Measurements from ENCODE around the gene MICU1.

The MICU1 gene

DNA sequence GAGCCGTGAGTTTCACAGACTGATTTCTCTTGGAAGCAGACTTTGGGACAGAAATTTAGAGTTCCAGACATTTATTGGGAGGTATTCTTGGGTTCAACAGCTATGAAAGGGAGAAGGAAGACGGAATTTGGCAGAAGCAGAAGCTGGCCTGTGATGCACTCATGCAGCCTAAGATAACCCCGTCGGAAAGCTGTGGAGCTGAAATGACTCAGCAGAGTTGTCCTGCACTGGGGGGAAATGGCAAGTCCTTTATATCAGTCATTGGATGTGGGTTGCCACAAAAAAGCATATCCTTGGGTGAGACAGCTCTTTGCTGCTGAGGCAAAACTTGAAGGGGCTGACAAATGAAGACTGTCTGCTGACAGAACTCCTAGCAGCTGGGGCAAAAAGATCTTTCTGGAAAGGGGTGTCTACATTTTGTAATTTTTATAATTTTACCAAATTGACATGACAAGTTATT lies 11.5 kb upstream of the MICU1 start:
- in situ Hi-C loops (cut with HindIII; ENCODE audit: low sequenced_read_pairs), result no loop called here

DNA sequence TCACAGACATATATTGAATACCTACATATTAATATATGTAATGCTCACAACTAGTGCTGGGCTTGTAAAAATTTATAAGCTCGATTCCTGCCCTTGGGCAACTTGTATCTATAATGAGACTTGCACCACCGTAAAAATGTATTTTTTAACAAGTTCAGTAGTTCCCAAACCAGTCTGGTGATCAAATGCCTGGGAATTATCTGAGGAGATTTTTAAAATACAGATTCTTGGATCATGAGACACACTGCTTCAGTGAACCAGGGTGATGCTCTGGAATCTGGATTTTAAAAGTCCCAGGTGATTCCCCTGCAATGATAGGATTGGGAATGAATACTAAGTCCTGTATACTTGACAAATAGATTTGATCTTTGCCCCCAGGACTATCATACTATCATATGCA lies 4.3 kb upstream of the MICU1 start:
- in situ Hi-C loops (cut with HindIII; ENCODE audit: low sequenced_read_pairs), result loop anchor here (5.0 kb wide), 1 partner anchor 92 kb away; no protein-coding TSS in a partner anchor

DNA sequence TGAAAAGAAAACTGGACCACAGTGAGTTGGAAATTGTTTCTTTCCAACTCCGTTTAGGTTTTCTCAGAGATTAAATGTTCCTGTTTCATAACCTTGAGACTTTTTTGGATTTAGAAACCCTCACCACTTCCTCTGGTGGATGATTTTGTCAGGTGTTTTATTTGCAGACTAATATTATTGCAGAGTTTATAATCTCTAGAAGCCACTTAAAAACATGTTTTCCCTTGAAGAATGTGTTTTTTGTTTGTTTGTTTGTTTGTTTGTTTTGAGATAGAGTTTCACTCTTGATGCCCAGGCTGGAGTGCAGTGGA lies 520 bp upstream of the MICU1 start:
- in situ Hi-C loops (cut with HindIII; ENCODE audit: low sequenced_read_pairs), result no loop called here

DNA sequence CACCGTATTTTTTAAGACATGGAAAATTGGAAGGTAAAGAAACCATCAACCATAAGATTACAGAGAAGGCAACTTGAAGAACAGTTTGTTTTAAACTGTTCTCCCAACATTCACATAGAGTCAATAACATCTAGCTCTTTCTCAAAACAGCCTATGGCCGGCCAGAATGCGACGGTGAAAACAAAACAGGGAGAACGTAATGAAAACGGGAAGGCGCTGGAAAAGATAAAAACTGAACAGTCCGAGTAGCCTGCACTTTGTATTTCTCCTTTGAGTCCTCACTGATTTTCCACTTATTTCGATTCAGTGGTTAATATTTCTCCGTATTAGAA lies 637 bp downstream of the MICU1 start:
- in situ Hi-C loops (cut with HindIII; ENCODE audit: low sequenced_read_pairs), result no loop called here

DNA sequence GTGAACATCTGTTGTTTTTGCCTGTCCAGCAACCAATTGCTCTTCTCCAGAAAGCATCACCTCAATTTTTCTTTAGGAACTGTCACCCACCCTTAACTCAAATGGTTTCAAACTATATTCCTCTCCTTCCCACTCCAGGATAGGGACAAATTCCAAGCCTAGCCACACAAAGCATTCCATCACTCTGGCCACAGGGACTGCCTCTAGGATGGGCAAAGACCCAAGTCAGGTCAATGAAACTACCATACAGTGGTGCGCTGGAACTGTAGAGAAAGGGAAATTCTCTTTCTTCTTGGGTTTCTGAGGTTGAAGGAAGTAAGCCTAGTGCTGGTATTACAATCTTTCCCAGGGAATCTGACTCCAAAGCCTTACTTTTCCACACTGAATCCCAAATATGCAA lies 3.6 kb downstream of the MICU1 start:
- in situ Hi-C loops (cut with HindIII; ENCODE audit: low sequenced_read_pairs), result no loop called here

DNA sequence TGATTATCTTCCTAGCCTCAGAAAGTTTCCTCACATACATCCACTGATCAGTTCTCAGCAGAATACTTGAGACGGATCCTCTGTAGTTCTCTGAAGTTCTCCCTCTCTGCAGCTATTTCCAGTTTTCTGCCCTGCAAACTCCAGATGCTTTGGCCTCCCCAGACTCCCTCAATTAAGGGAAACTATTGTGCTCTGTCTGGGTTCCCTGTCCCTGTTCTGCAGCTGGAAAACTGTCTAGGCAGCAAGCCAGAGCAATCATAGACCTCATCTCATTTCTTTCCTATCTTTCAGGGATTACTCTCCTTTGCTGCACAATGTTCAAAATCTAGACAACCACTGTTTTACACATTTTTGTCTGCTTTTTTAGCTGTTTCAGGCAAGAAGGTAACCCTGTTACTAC lies 9.2 kb downstream of the MICU1 start:
- in situ Hi-C loops (cut with HindIII; ENCODE audit: low sequenced_read_pairs), result no loop called here

DNA sequence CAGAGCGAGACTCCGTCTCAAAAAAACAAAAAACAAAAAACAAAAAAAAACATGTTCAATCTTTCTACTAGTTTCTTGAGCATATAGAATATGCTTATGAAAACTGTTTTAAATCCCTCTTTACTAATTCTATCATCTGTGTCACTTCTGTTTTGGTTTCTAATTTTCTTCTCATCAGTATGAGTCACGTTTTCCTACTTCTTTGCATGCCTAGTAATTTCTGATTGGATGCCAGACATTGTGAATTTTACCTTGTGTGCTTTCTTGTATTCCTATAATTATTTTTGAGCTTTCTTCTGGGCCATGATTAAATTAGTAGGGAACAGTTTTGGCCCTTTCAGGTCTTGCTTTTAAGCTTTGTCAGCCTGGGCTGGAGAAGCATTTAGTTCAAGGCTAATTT lies 9.9 kb downstream of the MICU1 start:
- in situ Hi-C loops (cut with HindIII; ENCODE audit: low sequenced_read_pairs), result no loop called here

DNA sequence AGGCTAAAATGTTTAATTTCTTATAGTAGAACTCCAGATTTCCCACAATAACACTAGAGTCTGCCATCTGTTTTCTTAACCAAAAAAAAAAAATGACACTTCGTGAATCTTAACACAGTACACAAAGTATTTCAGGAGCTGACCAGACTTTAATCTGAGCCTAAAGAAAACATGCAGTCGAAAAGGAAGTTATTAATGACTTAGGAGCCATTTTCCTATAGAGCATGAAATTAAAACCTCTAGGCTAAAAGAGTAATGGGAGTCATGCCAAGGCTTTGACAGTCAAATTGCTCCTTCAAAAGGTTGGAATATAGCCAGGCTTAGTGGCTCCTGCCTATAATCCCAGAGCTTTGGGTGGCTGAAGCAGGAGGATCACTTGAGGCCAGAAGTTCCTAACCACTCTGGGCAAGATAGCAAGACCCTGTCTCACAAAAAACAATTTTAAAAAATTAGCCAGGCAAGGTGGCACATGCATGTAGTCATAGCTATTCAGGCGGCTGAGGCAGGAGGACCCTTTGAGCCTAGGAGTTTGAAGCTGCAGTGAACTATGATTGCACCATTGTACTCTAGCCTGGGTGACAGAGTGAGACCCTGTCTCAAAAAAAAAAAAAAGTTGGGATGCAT lies 13.6 kb downstream of the MICU1 start:
- in situ Hi-C loops (cut with HindIII; ENCODE audit: low sequenced_read_pairs), result no loop called here

DNA sequence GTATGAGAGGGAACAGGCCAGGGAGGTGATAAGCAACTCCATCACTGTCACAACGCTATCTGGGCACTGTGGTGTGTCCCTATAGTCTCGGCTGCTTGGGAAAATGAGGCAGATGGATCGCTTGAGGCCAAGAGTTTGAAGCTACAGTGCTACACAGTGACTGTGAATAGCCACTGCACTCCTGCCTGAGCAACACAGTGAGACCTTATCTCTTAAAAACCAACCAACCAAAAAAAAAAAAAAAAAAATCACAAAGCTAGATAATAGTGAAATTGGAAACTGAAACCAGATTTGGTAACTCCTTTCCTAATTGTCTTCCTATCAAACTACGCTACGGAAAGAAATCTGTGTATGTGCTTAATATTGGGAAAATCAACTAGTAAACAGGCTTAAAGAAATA lies 14.1 kb downstream of the MICU1 start:
- in situ Hi-C loops (cut with HindIII; ENCODE audit: low sequenced_read_pairs), result no loop called here

DNA sequence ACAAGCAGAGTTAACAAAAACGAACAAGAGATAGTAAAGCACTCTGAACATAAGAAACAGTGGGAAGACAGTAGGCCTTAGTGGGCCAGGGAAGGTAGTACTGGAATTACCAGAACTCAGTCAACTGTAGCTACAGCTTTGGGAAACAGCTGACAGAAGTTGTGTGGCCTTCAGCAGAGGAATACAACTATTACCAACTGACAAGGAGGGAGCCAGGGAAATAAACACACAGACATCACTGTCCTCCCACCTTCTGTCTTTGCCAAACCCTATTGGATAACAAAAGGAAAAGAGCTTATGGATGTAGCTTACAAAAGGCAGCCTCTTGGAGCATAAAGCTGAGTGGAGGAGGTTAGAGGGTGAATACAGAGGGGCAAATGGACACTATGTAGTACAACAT lies 15.4 kb downstream of the MICU1 start:
- in situ Hi-C loops (cut with HindIII; ENCODE audit: low sequenced_read_pairs), result no loop called here

DNA sequence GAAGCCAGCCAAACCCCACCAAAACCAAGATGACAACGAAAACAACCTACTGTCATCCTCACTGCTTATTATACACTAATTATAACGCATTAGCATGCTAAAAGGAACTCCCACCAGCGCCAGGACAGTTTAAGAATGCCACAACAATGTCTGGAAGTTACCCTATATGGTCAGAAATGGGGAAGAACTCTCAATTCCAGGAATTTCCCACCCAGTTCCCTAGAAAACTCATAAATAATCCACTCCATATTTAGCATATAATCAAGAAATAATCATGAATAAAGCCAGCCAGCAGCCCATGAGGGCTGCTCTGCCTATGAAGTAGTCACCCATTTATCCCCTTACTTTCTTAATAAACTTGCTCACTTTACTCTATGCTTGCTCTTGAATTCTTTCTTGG lies 20.8 kb downstream of the MICU1 start:
- in situ Hi-C loops (cut with HindIII; ENCODE audit: low sequenced_read_pairs), result no loop called here

DNA sequence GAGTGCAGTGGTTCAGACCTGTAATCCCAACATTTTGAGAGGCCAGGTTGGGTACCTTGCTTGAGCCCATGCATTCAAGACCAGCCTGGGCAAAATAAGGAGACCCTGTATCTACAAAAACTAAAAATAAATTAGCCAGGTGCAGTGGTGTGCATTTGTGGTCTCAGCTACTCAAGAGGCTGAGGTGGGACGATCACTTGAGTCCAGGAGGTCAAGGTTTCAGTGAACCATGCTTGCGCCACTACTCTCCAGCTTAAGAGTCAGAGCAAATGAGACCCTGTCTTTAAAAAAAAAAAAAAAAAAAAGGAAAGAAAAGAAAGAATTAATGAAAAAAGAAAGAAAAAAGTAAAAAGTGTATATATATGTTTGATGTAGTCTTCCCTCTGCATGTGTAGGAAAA lies 24.7 kb downstream of the MICU1 start:
- in situ Hi-C loops (cut with HindIII; ENCODE audit: low sequenced_read_pairs), result no loop called here

DNA sequence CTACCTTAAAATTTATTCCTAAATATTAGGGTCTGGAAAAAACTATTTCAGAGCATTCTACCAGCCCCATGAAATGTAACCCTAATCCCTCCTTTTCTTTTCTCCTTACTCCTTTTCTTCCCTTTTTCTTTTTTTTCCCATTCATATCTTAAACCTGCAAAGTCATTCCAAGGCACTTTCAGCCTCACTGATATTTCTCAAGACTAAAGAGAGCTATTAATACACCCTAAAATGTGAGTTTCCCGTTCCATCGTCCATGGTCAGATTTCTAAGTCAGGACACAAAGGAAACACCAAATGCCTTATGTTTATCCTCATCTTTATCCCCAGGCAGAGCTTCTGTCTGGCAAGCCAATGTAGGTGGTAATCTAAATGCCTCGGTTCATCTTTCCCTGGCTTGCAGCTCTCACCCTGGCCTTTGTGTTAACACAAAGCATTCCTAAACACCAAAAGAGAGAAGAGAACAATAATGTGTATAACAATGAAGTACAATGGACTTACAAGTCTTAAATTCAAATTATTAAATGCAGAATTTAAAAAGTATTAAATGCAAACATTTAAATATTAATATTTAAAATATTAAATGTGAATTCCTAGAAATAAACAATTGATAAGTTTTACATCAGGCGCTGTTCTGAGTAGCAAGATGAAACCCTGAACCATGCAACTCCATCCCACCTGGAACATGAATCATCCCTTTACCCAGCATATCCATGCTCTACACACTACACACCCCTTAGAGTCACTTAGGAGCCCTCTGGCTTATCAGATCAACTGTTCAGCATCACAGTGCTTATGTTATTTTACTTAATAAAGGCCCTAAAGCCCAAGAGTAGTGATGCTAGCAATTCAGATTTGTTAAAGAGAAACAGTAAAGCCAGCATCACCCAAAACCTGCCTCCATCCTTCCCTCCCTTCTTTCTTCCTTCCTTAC lies 26.8 kb downstream of the MICU1 start:
- in situ Hi-C loops (cut with HindIII; ENCODE audit: low sequenced_read_pairs), result no loop called here

DNA sequence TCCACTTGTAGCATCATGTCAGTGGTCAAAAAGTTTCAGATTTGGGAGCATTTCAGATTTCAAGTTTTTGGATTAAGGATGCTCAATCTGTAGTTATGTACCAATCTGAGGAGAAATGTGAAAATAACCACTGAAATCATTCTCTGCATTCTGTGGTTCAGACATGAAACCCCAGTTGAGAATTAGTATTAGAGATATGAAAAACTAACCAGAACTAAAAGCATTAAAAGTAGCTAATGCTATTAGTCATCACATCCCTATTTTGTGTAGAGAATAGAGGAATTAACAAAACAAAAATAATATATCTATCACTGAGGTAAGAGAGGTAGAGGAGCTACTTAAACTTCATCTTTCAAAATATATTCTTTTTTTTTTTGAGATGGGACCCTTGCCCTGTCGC lies 28.0 kb downstream of the MICU1 start:
- in situ Hi-C loops (cut with HindIII; ENCODE audit: low sequenced_read_pairs), result no loop called here

DNA sequence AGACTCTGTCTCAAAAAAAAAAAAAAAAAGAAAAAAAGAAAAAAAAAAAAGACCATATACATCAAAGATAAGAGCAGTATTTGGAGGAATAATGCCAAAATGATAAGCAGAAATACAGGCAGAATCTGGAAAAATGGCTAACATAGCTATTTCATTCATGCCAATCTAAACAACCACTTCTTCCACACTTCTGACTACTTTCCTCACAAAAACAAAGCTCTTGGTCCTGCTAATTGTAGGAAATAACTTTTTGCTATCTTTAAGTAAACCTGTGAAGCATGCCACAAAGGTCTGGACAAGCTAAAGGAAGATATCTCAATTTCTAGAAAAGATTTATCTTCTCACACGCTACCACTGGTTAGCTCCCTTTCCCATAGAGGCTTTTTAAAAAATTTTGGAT lies 30.4 kb downstream of the MICU1 start:
- in situ Hi-C loops (cut with HindIII; ENCODE audit: low sequenced_read_pairs), result no loop called here

DNA sequence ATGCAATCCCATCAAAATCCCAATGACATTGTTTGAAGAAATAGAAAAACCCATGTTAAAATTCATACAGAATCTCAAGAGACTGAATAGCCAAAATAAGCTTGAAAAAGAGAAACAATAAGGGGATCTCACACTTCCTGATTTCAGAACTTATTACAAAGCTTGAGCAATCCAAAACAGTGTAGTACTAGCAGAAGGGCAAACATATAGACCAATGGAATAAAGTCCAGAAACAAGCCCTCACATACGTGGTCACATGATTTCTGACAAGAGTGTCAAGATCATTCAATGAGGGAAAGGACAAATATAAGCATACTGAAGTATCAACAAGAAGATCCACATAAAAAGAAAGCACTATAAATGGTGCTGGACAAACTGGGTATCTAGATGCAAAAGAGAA lies 31.9 kb downstream of the MICU1 start:
- in situ Hi-C loops (cut with HindIII; ENCODE audit: low sequenced_read_pairs), result no loop called here

DNA sequence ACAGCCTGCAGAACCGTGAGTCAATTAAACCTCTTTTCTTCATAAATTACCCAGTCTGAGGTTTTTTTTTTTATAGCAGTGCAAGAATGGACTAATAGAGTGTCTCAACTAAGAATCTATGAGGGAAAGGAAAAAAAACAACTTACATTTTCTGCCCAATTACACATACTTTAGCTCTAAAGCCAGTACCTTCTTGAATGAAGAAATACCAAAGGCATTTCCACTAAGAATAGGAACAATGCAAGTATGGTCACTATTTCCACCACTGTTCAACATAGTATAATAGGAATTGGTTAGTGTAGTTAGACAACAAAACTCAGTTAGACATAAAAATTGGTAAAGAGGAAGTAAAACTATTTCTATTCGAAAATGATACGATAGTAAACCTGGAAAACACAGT lies 37.6 kb downstream of the MICU1 start:
- in situ Hi-C loops (cut with HindIII; ENCODE audit: low sequenced_read_pairs), result no loop called here

DNA sequence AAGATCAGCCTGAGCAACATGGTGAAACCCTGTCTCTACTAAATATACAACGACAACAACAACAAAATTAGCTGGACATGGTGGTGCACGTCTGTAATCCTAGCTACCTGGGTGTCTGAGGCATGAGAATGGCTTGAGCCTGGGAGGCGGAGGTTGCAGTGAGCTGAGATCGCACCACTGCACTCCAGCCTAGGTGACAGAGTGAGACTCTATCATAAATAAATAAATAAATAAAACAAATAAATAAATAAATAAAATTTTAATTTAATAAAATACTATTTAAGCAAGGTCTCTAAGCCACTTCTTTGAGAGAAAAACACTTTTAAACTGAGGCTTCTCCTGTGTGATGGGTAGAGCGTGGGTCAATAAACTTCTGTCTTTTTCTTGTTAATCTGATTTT lies 38.3 kb downstream of the MICU1 start:
- in situ Hi-C loops (cut with HindIII; ENCODE audit: low sequenced_read_pairs), result no loop called here

DNA sequence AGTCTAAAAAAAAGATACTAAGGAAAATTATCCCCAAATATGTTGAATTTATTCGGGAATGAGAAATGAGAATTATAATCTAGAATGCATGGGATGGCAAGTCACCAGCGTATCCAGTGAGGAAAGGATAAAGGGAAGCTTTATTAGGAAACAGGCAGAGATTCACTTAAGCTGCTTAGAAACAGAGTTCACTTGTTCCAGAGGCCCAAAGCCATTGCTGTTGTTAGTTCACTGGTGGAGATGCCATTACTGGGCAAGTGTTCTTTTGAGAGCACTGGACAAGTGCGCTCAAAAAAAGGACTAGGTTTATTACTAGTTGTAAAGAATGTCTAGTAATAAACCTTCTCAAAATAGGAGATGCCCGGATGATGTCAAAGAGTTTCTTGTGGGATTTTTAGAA lies 51.2 kb downstream of the MICU1 start:
- in situ Hi-C loops (cut with HindIII; ENCODE audit: low sequenced_read_pairs), result loop anchor here (5.0 kb wide), 1 partner anchor 47 kb away; no protein-coding TSS in a partner anchor

DNA sequence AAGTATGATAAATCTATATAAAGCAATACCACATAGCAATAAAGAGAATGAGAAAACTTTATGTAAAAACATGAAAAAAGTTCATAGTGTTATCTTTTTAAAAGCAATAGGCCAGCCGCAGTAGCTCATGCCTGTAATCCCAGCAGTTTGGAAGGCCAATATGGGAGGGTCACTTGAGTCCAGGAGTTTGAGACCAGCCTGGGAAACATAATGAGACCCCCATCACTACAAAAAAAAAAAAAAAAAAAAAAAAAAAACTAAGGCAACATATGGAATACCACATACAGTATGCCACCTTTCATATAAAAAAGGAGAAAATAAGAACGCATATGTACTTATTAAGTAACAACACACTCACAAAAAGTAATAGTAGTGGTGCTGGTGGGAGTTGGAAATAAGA lies 52.8 kb downstream of the MICU1 start:
- in situ Hi-C loops (cut with HindIII; ENCODE audit: low sequenced_read_pairs), result loop anchor here (5.0 kb wide), 1 partner anchor 46 kb away; no protein-coding TSS in a partner anchor

DNA sequence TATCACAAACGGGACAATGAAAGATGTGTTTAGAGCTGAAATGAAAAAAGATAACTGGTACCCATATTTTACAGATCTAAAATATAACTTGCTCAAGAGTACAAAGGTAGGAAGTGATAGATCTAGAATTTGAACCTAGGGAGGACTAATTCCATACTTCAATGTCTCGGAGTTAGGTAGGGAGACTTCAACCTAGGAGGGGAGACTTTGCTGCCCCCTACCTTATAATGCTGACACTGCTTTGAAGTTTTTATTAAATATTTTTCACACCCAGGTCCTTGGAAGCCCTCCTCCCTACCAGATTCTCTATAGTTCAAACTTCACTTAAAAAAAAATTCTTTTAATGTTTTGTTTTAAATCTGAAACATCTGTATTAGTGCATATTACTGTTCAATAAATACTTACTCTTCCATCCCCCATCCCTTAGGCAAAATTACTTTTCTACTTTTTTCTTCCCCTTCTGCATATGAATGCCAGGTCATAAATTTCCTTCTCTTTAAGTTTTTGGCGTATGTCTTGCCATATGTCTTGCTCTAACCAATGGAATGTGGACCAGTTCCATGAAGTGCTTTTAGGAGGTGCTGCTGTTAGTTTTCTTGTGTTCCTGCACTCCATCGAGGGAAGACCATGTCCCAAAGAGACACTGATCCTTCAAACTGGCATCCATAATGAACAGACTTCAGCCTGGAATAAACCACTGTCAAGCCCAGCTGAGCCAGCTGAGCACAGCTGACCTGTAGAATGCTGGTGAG lies 57.8 kb downstream of the MICU1 start:
- in situ Hi-C loops (cut with HindIII; ENCODE audit: low sequenced_read_pairs), result no loop called here

DNA sequence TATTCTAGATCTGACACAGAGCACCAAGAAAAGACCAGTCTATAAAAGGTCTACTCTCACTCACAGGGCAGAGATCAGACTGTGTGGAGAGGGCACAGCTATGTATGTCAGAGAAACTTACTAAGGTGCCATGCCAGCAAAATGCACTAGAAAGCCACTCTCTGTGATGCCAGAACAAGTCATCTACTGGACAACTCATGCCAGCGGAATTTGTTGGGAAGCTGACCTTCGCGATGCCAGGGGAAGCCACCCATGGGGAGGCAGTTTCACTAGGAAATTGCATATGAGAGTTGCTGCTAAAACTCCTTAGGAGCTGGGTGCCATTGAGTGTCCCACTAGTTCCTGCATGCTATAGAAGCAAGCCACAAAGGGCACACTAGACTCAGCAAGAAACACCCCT lies 58.5 kb downstream of the MICU1 start:
- in situ Hi-C loops (cut with HindIII; ENCODE audit: low sequenced_read_pairs), result no loop called here
